Left renal cortex interstitium (tissue), 4 donors: ENCODE data around the gene BCKDHB. TPM values are rescaled to one million over a fixed set of nuclear protein-coding genes. Genes with fewer than 3 reads are reported as not detected.
A peak's percentile ranks its signal among the peaks of the same experiment; 100 is the strongest.

Source experiments
- DNase-seq, 4 donors: peaks; one replicate each; pipeline ENCODE4 v3.0.0-alpha.2; 2013; ENCODE audit warnings: low read depth in 4 of 4, low spot score in 2 of 4, missing footprints in 1 of 4
- polyA plus RNA-seq, 4 donors: library from polyadenylated mRNA; unstranded; fragments of 120-200 nt; gene quantifications; one replicate each; pipeline ENCODE4 v1.2.1, GENCODE V29; 2013; ENCODE audit not compliant: insufficient read length in 4 of 4

The BCKDHB gene
- polyA plus RNA-seq, 4 donors, result 29.3 to 36.4 (median 32.6) TPM

DNA sequence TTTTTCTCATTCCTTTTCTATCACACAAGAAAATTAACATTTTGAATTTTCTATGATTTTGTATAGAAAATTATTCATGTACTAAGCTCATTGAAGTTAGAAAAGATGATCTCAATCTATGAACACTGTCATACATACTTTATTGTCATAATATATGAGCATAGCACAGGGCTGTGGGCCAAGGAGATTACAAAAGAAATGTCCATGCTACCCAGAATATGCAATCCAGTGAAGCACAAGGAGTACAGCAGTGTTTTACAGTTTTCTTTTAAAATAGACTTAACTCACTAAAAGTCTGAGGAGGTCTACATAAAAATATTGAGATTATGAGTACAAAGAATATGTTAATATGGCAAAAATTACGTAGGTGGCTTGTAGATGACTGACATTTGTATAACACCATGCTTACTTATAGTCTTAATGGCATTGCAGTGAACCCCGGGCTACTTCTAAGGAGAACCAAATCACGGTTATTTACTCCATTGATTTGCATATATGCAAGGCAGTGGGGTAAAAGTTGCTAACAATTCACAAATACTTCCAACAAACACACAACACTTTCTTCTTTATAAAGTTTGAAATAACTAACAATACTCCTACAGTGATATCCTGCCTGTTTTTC lies 257.1 kb downstream of the BCKDHB start:
- no peak for DNase-seq

- DNase-seq, result no peak
These were observed 257.7 kb downstream of the BCKDHB start for GRCh38 chr6:80364149-80364548.

DNA sequence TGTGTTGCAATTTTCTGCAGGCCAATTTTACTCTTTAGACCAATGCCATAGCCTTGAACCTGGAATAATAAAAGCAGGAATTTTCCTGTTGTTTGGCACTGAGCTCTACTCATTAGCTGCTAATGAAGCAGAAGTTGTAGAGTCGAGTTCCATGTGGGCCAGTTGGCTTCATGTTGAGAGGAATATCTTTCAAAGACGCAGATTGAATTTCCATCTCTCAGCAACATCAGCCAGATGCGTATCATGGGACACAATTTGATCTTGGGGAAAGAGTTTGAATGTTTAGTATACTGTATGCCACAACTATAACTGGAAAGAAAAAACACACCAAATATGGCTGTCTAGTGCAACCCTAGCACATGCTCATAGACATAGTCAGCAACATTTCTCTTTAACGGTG lies 259.6 kb downstream of the BCKDHB start:
- DNase-seq, result no peak

- DNase-seq, result no peak
These were observed 260.2 kb downstream of the BCKDHB start for GRCh38 chr6:80366714-80367113.

GRCh38 chr6:80376411-80376810 lies 269.9 kb downstream of the BCKDHB start:
- DNase-seq, result no peak

DNA sequence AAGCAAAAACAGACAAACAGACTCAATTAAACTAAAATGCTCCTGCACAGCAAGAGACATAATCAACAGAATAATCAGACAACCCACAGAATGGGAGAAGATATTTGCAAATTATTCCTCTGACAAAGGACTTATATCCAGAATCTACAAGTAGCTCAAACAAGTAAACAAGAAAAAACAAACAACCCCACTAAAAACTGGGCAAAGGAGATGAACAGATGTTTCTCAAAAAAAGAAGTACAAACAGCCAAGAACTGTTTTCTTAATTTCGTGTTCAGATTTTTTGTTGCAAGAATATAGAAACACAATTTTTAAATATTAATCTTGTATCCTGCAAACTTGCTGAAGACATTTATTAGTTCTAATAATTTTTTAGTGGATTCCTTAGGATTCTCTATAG lies 274.1 kb downstream of the BCKDHB start:
- DNase-seq, result no peak

GRCh38 chr6:80382811-80383210 lies 276.3 kb downstream of the BCKDHB start:
- peak; percentile 30 to 59 (median 45) for DNase-seq

DNA sequence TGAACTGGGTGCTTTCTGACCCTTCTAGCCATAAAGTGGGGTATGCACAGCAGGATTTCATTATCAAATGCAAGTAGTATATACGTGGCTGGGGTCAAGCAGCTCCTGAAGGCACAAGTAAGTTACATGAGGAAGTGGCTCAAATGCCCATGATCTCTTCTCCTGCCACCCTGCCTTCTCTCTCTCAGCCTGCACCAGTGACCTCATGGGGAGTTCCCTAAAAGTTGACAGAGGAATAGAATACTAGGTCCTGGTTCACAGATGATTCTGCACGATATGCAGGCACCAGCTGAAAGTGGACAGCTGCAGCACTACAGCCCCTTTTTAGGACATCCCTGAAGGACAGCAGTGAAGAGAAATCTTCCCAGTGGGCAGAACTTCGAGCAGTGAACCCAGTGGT lies 282.0 kb downstream of the BCKDHB start:
- DNase-seq, result no peak

Other genes starting within 250 kb of the BCKDHB start
- 1 to 10 TPM; 3.2 to 3.6 (median 3.4) TPM for gene ELOVL4, start 159.1 kb upstream of the BCKDHB start, polyA plus RNA-seq
- gene TTK, start 102.0 kb upstream of the BCKDHB start, polyA plus RNA-seq, result 10 to 100 TPM; 19.7 to 22.3 (median 20.8) TPM